Calu3 (cell line): ENCODE data around the gene ABLIM2. TPM values are rescaled to one million over a fixed set of nuclear protein-coding genes. Genes with fewer than 3 reads are reported as not detected.

Experiments
- BruUV-seq: library from RNA; stranded (reverse); fragments of 400-500 nt; replicated peaks from 2 replicates; lab custom pipeline; 2021; lab: Mats Ljungman, UMichigan
- CTCF ChIA-PET: fragments of 300-600 bp; sonication (Branson Sonifier 250); formaldehyde crosslinking; loops from one replicate; lab custom pipeline; 2022; ENCODE audit warnings: antibody characterized with exemption; lab: Charles Lee
- DNase-seq: peaks from one replicate; pipeline ENCODE4 v3.0.0; 2022
- H3K27ac Mint-ChIP-seq: one replicate; pipeline ENCODE4 v1.8.0; 2022; ENCODE audit warnings: mixed read lengths; ENCODE audit not compliant: unreplicated experiment
- H3K27me3 Mint-ChIP-seq: one replicate; pipeline ENCODE4 v1.8.0; 2022; ENCODE audit warnings: mixed read lengths; ENCODE audit not compliant: unreplicated experiment
- H3K36me3 Mint-ChIP-seq: one replicate; pipeline ENCODE4 v1.8.0; 2022; ENCODE audit warnings: mild to moderate bottlenecking, moderate library complexity, mixed read lengths; ENCODE audit not compliant: insufficient read depth, unreplicated experiment
- H3K4me1 Mint-ChIP-seq: one replicate; pipeline ENCODE4 v1.8.0; 2022; ENCODE audit warnings: mild to moderate bottlenecking, low read depth, mixed read lengths; ENCODE audit not compliant: unreplicated experiment
- H3K4me3 Mint-ChIP-seq: one replicate; pipeline ENCODE4 v1.8.0; 2022; ENCODE audit warnings: mild to moderate bottlenecking, low read depth, moderate library complexity, mixed read lengths; ENCODE audit not compliant: unreplicated experiment
- H3K9me3 Mint-ChIP-seq: one replicate; pipeline ENCODE4 v1.8.0; 2022; ENCODE audit warnings: low read depth, mixed read lengths; ENCODE audit not compliant: unreplicated experiment
- CTCF ChIP-seq: fragments of 200-600 bp; IDR thresholded peaks from one replicate; pipeline ENCODE4 v1.8.0; 2022; ENCODE audit warnings: antibody characterized with exemption; ENCODE audit not compliant: unreplicated experiment
- intact Hi-C: fragments of 100-400 bp; cut with micrococcal nuclease; formaldehyde crosslinking; loops from one replicate; pipeline ENCODE4 v1.10.0; 2022; ENCODE audit not compliant: unreplicated experiment
- total RNA-seq: library from RNA; stranded (reverse); gene quantifications from 2 replicates; pipeline ENCODE4 v1.2.3, GENCODE V29; 2022

ABLIM2 gene
- total RNA-seq, 1 experiment from 2014 or later: 1.0 TPM

- CTCF ChIA-PET: no interaction called here
- BruUV-seq: no TSS peak
- peaks cover 23% of the 10 kb centered on the region for H3K27me3 Mint-ChIP-seq
- H3K27ac Mint-ChIP-seq: no peak overlapping the region
- no peaks in the 10 kb centered on the region for H3K36me3 Mint-ChIP-seq
- intact Hi-C loops: no loop called here
- no peak for TF ChIP-seq CTCF
- H3K4me1 Mint-ChIP-seq: no peaks in the 10 kb centered on the region
- no peak overlapping the region for H3K4me3 Mint-ChIP-seq
- no peaks in the 10 kb centered on the region for H3K9me3 Mint-ChIP-seq
- DNase-seq: no peak
Measured at GRCh38 chr4:8006471-8006870, 152.1 kb downstream of the ABLIM2 start.

GRCh38 chr4:8005814-8006215 lies 152.8 kb downstream of the ABLIM2 start:
- Mint-ChIP-seq H3K36me3 (no peaks in the 10 kb centered on the region), H3K4me1 (no peaks in the 10 kb centered on the region), H3K4me3 (no peak overlapping the region), H3K9me3 (no peaks in the 10 kb centered on the region), H3K27ac (no peak overlapping the region), H3K27me3 (peaks cover 25% of the 10 kb centered on the region)
- CTCF ChIA-PET: no interaction called here
- intact Hi-C loops: no loop called here
- no TSS peak for BruUV-seq
- no peak for DNase-seq
- no peak for TF ChIP-seq CTCF

GRCh38 chr4:8005033-8005808 lies 153.4 kb downstream of the ABLIM2 start:
- intact Hi-C loops: no loop called here
- H3K27me3 Mint-ChIP-seq: peaks cover 25% of the 10 kb centered on the region
- H3K36me3 Mint-ChIP-seq: no peaks in the 10 kb centered on the region
- H3K4me3 Mint-ChIP-seq: no peak overlapping the region
- BruUV-seq: no TSS peak
- DNase-seq: no peak
- H3K27ac Mint-ChIP-seq: no peak overlapping the region
- H3K4me1 Mint-ChIP-seq: no peaks in the 10 kb centered on the region
- CTCF ChIA-PET: no interaction called here
- no peaks in the 10 kb centered on the region for H3K9me3 Mint-ChIP-seq
- TF ChIP-seq CTCF: no peak

- H3K9me3 Mint-ChIP-seq: no peaks in the 10 kb centered on the region
- H3K27ac Mint-ChIP-seq: no peak overlapping the region
- H3K4me1 Mint-ChIP-seq: no peaks in the 10 kb centered on the region
- CTCF ChIA-PET: no interaction called here
- BruUV-seq: no TSS peak
- intact Hi-C loops: no loop called here
- H3K4me3 Mint-ChIP-seq: no peak overlapping the region
- H3K27me3 Mint-ChIP-seq: peaks cover 25% of the 10 kb centered on the region
- TF ChIP-seq CTCF: no peak
- DNase-seq: no peak
- H3K36me3 Mint-ChIP-seq: no peaks in the 10 kb centered on the region
Measured at GRCh38 chr4:8004066-8004465, 154.5 kb downstream of the ABLIM2 start.
